HG03571 (cell line): ENCODE measurements around the gene SCP2D1.
"Not testable (repeated sequence)": the region's sequence is repeated elsewhere in the genome, so short reads cannot be mapped to it uniquely, and the experiment has no call there.

Experiments
- ATAC-seq: cut with Tn5 transposase; IDR thresholded peaks from one replicate; pipeline ENCODE4 v1.9.1; 2021; ENCODE audit not compliant: unreplicated experiment

The SCP2D1 gene

DNA sequence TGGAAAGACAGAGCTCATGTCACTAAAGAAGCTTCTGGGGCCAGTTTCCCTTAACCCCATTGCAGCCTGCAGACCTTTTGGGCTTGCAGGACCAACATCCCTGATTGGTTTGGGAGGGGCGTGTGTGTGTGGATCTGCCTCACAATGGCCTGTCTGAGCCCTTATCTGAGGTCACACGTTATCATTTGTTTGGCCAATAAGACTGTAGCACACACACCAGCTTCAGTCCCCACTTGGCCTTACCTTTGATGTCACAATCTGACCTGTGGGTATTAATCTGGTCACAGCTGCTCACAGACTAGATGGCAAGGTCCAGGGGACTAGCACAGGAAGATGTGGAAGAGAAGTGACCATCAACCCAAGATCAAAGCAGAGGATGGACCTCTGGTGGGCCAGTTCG, at the start of gene SCP2D1:
Gene SCP2D1, plus strand, starts transcription at position 301 of the 400 bp plus-strand sequence. Its CDS starts 33 bp downstream, at position 334.
- no peak for ATAC-seq

DNA sequence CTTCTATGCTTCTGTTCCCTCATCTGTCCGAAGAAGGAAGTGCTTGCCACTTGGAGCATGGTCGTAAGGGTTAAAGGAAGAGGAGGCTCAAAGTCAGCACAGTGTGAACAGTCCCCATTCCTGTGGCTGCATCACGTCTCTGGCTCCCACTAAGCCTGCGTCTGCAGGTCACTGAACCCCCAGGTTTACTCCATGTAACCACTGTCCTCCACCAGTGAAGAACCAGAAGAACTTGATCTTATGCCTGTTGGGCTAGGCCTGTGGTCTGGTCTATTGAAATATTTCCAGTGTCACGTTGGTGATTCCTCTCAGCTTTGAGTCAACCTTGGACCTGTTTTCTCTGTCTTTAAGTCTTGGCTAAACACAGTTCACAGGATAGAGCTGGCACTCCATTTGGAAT, 45.9 kb upstream of the SCP2D1 start:
- no peak for ATAC-seq

DNA sequence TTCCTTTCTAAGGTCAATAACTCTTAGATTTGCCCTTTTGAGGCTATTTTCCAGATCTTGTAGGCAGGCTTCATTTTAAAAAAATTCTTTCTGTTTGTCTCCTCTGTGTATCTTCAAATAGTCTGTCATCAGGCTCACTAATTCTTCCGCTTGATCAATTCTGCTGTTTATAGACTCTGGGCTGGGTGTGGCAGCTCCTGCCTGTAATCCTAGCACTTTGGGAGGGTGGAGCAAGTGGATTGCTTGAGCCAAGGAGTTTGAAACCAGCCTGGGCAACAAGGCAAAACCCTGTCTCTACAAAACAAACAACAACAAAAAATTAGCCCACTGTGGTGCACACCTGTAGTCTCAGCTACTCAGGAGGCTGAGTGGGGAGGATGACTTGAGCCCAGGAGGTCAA, 40.0 kb upstream of the SCP2D1 start:
- ATAC-seq = no peak

DNA sequence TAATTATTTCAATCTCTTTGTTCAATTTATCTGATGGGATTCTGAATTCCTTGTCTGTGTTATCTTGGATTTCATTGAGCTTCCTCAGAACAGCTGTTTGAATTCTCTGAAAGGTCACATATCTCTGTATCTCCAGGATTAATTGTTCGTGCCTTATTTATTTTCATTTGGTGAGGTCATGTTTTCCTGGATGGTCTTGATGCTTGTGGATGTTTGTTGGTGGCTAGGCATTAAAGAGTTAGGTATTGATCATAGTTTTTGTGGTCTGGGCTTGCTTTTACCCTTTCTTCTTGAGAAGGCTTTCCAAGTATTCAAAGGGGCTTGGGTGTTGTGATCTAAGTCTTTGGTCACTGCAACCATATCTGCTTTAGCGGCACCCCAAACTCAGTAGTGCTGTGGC, 39.4 kb upstream of the SCP2D1 start:
- no peak for ATAC-seq

DNA sequence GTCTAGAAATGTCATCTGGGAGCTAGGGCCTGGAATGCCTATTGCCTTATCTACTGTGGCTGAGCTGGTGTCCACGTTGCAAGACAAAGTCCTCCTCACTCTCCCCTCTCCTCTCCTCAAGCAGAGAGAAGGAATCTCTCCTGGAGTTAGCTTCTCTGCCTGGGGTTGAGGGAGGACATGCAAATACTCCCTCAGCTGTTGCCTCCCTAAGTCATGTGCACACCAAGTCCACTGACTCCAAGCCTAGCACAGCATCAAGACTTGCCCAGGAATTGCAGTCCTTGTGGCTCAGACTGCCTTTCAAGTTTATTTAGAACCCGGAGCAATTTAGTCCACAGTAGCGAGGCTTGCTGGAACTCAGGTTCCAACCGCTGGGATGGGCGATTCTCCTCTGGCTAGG, 38.0 kb upstream of the SCP2D1 start:
- no peak for ATAC-seq

DNA sequence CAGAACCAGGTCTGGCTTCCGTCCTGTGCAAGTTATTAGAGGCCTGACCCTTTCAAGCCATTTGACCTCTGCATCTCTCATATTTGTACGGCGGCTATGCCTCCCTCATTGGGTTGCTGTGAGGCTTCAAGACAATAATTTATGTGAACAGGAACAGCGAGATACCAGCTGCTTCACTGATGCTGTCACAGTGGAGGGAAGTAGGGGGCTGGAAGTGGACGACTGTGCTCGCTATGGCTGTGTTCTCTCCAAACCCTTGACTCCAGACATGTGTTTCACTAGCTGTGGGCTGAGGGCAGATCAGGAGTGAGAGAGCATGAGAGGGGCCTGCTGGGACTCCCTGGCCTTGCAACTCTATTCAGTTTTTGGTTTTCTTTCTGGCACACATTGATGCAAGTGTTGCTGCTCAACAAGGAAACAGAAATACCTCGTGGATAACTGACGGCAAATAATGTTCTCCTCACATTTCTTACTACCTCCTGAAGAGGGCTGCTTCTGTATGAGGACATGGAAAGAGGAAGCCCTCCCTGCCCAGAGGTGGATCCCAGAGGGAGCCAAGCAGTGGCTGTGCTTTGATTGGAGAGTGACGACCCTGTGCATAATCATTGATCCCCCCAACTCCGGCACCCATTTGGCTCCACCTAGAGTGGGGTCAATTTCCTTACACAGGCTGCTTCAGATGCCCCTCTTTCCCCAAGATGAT, 34.7 kb upstream of the SCP2D1 start:
- ATAC-seq = no peak

DNA sequence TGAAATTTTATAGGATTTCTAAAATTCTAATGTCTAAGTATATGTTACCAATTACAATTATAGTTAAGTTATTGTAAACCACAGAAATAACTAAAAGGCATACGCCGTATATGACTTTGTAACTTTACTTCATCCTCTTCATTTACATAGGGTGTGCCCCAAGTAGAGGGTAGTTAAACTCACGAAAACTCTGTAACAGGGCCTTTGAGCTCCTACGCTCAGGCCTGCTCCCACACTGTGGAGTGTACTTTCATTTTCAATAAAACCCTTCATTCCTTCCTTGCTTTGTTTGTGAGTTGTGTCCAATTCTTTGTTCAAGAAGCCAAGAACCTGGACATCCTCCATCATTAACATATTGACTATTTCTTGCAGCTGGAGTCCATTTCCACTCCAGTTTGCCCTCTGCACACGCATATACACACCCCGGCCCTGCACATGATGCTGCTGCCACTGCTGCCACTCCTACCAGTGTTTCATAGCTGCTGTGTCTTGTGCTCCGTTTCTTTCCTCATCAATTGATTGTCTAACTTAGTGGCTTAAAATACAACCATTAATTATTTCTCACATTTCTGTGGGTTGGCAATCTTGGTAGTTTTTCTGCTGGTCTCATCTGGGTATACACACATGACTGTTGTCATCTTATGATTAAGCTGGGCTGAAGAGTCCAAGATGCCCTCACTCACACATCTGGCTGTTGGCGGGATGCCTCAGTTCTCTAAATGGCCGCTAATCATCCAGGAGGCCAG, 33.0 kb upstream of the SCP2D1 start:
- no peak for ATAC-seq

DNA sequence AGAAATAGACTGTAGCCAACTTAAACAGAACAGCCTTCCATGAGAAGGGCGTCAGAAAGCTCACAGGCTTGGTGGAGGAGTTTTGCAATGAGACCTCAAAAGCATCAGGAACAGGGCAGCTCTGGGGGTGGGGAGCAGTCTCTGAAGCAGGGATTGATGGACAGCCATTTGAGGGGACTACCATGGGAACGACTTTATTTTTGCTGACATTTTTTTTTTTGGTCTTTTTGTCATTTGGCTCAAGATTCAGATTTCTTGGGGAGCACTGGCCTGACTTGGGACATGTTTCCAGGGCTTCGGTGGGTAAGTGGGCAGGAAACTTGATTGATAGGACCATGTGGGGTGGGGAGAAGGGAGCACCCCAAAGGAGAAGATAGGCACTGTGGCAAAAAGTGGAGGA, 32.1 kb upstream of the SCP2D1 start:
- no peak for ATAC-seq

DNA sequence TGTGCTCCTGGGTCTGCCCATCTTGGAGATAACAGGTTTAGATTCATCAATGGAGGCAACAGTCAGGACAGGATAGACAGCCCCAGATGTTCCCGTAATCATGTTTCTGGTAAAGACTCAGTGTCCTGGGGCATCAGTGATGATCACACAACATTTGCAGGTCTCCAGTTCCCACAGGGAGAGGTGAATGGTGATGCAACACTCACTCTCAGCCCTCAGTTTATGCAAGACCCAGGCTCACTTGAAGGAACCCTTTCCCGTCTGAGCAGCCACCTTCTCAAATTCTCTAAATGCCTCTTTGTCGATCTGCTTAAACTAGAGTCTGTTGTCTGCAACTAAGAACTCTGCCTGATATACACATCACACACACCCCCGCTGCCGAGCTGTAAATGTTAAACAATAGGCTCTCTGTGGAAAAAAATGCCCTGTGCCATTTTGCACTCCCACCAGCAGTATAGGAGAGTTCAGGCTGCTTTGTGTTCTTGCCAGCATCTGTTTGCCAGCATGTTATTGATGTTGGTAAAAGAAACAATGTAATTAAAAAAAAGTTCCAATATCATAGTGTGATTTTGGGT, 30.1 kb upstream of the SCP2D1 start:
- ATAC-seq = no peak

DNA sequence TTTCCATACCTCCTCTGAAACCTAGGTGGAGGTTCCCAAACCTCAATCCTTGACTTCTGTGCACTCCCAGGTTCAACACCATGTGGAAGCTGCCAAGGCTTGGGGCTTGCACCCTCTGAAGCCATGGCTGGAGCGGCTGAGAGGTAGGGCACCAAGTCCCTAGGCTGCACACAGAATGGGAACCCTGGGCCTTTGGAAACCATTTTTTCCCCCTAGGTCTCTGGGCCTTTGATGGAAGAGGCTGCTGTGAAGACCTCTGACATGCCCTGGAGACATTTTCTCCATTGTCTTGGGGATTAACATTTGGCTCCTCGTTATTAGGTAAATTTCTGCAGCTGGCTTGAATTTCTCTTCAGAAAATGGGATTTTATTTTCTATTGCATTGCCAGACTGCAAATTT, 26.5 kb upstream of the SCP2D1 start:
- not testable (repeated sequence) for ATAC-seq

DNA sequence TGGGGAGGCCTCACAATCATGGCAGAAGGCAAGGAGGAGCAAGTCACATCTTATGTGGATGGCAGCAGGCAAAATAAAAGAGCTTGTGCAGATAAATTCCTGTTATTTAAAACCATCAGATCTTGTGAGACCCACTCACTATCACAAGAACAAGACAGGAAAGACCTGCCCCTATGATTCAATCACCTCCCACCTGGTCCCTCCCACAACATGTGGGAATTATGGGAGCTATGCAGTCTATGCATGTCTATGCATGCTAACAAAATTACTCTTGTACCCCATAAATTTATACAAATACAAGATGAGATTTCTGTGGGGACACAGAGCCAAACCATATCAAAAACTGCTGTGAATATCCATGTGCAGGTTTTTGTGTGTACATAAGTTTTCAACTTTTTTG, 25.6 kb upstream of the SCP2D1 start:
- no peak for ATAC-seq

DNA sequence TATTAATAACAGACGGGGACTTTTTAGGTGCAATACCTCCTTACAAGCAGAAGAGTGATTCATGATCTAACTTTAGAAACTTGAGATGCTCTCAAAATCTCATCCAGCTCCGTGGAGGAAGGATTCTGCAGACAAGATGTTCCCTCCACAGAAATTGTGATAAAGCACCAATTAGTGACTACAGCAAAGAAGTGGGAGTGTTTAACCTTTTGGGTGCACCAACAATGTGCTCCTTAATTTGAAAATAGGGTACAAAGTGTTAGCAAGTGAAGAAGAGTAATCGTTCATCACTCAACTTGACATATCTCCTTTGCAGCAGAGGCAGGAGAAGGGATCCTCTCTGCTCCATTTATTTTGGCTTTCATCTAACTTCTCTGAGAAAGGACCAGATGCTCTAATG, 22.8 kb upstream of the SCP2D1 start:
- no peak for ATAC-seq

DNA sequence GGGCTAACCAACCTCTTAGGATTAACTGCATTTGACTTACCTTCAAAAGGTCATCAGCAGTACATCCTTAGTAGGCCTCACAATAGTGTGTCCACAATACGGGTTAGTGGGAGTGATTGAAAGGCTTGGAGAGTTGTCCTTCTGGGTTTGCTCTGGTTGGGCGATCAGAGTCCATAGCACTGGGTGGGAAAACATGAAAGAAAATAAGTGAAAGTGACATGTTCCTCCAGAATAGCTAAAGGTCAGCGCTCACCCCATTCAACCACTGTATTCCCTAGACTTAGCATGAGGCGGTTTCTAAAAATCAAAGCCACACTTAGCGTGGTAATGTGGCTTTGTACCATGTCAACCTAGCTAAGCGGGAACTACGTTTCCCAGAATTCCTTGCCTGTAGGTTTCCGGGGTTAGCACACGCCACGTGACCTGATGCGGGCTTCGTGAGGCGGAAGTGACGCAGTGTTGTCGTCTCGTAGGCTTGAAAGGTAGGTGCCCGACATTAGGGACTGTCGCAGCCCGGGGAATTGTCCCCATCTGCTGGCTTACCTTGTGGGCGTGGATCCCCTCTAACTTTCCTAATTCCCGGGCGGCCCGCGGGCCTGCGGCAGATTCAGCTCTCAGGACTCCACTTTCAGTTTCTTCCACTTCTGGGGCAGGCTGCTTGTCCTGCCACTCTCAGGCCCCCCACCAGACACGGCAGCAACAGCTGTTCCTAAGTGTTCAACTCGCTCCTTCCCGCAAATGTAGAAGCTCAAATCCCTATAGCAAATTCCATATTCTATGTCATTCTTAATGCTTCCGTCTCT, 19.8 kb upstream of the SCP2D1 start:
- peak; percentile 98 for ATAC-seq

DNA sequence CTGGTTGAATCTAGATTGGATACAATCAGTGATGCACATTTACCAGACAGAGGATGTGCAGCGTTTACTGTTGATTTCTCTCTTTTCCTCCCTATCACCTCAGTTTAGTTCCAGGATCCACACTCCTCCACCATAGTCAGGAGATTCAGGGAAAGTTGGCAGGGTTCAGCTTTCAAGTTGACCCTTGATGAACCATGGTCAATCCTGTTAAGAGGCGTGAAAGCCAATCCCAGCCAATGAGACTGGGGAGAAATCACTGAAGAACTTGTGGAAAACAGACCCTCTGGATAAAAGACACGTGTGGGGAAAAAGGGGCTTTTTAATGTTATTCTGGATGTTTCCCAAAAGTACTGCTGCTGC, 19.2 kb upstream of the SCP2D1 start:
- ATAC-seq = peak; percentile 1

DNA sequence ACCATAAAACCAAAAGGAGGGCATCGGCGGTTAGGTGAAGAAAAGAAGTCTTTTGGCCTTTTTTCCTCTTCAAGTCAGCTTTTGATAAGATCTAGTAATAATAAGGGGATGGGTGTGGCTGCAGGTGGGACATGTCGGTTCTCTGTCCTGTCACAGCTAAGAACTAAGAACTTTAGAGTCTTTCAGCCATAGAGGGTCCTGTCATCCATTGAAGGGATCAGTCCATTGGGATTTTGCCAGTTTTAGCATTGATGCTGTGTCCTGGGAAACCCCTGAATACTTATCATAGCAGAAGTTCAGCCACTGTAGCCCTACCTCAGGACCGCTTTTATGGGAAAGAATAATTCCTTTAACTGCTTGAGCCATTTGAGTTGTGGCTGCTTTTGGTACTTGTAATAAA, 18.2 kb upstream of the SCP2D1 start:
- no peak for ATAC-seq

DNA sequence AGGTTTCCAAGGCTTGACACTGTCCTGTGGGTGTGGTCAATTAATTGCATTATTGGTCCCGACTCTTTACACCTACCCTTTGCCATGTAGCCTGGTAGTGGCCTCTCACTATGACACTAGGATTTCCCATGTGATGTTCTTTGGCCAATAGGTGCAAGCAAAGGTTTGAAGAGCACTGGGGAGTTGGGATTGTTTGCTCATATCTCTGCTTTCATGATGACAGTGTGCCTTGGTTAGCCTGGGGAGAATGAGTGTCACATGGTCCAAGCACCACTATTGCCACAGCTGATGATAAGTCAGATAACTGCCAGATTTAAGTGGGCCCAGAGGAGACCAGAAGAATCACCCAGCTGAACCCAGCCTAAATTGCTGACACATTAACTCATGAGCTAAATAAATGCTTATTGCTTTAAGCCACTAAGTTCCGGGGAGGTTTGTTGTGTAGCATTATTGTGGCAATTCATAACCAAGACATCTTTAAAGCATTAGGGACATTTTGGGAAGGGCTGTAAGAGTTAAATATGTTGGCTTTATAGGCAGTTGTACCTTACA, 17.2 kb upstream of the SCP2D1 start:
- no peak for ATAC-seq

DNA sequence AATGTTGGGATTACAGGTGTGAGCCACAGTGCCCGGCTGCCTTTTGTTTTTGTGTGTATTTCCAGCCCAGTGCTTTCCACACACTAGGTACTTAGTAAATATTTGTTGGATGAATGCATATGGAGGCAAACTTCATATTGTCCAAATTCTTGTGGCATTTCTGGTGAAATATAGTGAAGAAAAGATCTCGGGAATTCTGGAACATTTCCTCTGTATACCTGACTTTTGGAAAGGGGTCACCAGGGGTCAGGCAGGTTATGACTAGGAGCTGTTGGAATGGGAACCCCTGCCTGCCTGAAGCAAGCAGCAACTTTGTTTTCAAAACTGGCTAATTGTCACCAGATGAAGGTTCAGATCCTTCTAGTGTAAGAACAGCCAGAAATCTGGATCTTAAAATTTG, 12.1 kb upstream of the SCP2D1 start:
- ATAC-seq = no peak

DNA sequence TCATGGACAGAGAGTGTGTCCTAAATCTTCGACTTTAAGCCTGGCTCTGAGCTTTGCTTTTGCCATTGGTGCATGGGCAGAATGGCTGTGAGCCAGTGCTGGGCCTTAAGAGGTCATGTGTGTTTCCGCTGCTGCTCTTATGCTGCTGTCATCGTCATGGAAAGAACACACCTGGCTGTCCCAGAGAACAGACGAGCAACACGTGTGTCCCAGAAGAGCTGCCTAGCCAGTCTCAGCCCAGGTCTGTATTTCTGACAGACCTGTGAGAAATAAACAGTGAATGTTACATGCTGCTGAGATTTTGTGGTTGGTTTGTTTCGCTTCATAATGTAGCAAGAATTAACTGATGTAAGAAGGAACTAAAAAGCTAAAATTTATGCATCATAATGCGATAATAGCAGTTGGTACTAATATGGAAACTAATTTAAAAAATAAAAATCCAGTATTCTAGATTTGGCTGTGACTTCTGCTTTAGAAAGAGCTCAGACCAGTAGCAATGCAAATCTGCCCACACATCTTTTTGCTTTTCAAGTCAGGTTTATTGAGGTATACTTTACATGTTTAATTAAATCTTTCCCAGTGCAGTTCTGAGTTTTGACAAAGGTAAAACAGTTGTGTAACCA, 11.5 kb upstream of the SCP2D1 start:
- no peak for ATAC-seq

DNA sequence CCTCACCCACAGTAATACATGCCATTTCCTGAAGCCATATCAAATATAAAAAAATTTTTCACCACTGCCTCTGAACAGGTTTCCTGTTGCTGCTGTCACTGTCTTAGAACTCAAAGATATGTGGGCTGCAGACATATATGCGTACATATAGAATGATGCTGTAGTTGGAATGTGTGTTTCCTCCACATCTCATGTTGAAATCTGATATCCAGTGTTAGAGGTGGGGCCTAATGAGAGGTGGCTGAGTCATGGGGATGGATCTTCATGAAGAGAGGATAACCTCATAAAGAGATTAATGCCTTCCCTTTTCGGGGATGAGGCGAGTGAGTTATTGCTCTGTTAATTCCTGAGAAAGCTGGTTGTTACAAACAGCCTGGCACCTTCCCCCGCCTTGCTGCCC, 7.7 kb upstream of the SCP2D1 start:
- ATAC-seq = no peak

DNA sequence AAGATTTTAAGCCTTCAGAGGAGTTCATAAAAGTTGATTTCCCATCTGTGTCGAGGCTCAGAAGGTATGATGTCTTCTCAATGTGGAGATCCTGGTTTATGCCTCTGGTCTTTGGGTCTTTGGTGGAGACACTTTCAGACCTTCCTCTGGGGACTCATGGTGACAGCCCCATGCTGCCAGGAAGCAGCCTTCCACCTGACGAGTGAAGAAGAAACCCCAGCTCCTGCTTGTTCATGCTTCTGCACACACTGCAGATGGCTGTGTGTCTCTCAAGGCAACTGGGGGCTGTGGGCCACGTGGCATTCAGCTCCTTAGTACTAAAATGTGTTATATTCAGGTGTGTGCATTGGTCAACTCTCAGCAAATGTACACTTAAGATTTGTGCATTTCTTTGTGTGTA, 4.9 kb upstream of the SCP2D1 start:
- no peak for ATAC-seq

DNA sequence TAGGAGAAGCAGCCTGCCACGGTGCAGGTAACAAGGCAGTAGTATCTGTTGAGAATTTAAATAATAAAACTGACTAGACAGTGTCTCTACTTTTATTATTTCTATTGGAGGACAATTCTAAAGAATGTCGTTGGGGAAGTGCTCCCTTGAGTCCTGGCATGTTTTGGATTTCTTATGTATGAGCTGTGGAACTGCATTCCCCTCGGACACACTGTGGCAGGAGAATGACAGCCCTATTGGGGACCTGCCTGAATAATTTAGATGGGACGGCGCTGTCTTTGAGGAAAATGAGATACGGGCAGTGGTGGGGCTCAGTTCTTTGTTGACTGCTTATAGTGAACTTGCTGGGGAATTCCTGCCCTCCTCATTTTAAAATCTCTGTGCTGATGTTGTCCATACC, 2.4 kb upstream of the SCP2D1 start:
- ATAC-seq = no peak
